KMS-11 (cell line): Measurements from ENCODE around the gene ZFYVE28.

Experiments
- H2AFZ ChIP-seq: fragments of 200-600 bp; sonication (generic); 2 replicates; pipeline ENCODE4 v1.6.1; 2016; ENCODE audit warnings: antibody characterized with exemption, mixed run types, low read depth
- H3K27ac ChIP-seq: fragments of 200-600 bp; sonication (generic); 2 replicates; pipeline ENCODE4 v1.6.1; 2016; ENCODE audit warnings: mild to moderate bottlenecking, mixed run types
- H3K27me3 ChIP-seq: fragments of 200-600 bp; sonication (generic); 2 replicates; pipeline ENCODE4 v1.6.1; 2017; ENCODE audit warnings: mild to moderate bottlenecking, low read depth, mixed run types, moderate library complexity; ENCODE audit not compliant: insufficient read depth
- H3K36me3 ChIP-seq: fragments of 200-600 bp; sonication (generic); 2 replicates; pipeline ENCODE4 v1.6.1; 2017; ENCODE audit warnings: mild to moderate bottlenecking, mixed run types; ENCODE audit not compliant: insufficient read depth
- H3K4me1 ChIP-seq: fragments of 200-600 bp; sonication (generic); 2 replicates; pipeline ENCODE4 v1.6.1; 2016; ENCODE audit warnings: mild to moderate bottlenecking, low read depth, mixed run types; ENCODE audit not compliant: poor library complexity, severe bottlenecking
- H3K4me2 ChIP-seq: fragments of 200-600 bp; sonication (generic); 2 replicates; pipeline ENCODE4 v1.7.0; 2016; ENCODE audit warnings: mild to moderate bottlenecking, mixed run types
- H3K4me3 ChIP-seq: fragments of 200-600 bp; sonication (generic); IDR thresholded peaks from 2 replicates; pipeline ENCODE4 v1.6.1; 2017; ENCODE audit warnings: low read depth, low read length, mixed read lengths; ENCODE audit not compliant: insufficient read depth
- H3K79me2 ChIP-seq: fragments of 200-600 bp; sonication (generic); 2 replicates; pipeline ENCODE4 v1.6.1; 2016; ENCODE audit warnings: low read depth, mixed run types; ENCODE audit not compliant: insufficient read depth
- H3K9ac ChIP-seq: fragments of 200-600 bp; sonication (generic); 2 replicates; pipeline ENCODE4 v1.6.1; 2016; ENCODE audit warnings: mild to moderate bottlenecking, mixed run types
- H4K20me1 ChIP-seq: fragments of 200-600 bp; sonication (generic); 2 replicates; pipeline ENCODE4 v1.6.1; 2016; ENCODE audit warnings: mild to moderate bottlenecking, mixed run types; ENCODE audit not compliant: insufficient read depth
- CTCF ChIP-seq: fragments of 200-600 bp; sonication (generic); conservative IDR thresholded peaks from 2 replicates; pipeline ENCODE4 v1.6.1; 2017; ENCODE audit warnings: low read depth, mild to moderate bottlenecking, antibody characterized with exemption, low read length, moderate library complexity, mixed read lengths

ZFYVE28 gene

DNA sequence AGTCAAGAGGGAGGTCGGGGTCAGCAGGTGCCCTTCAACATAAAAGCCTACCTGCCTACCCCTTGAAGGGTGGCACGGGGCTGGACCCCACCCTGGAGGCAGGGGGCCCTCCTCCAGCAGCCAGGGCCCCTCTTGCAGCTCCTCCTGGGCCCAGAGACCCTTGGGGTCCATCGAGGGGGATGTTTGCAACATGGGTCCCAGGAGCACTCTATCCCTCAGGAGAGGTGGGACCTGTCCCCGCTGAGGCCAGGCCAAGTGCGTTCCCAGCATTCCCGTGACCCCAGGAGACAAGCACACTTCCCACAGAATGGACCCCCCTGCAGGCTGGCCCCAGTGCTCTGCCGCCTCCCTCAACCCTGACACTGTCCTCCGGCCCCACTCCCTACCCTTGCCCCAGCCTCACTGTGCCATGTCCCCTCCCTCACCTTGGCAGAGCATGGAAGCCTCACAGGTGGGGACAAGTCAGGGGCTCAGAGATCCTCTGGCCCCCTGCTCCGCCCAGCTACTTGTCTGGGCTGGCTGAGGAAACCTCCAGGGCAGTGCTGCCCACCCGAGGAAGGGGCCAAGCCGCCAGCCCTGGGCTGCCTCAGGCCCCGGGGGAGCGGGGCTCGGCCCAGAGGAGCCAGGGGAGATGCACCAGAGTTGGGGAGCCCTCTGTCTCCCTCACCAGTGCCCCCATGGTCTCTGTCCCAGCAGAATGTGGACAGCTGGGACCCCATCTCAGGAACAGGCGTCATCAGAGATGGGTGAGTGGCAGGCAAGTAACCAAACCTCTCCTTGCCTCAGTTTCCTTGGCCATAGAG is 158.7 kb downstream of the ZFYVE28 start:
- Histone ChIP-seq H4K20me1 (no peaks in the 10 kb centered on the region), H3K27ac (no peak overlapping the region), H3K4me1 (no peaks in the 10 kb centered on the region), H3K36me3 (no peaks in the 10 kb centered on the region), H3K4me2 (no peak overlapping the region), H3K27me3 (no peaks in the 10 kb centered on the region), H3K79me2 (no peaks in the 10 kb centered on the region), H3K9ac (no peak overlapping the region), H2AFZ (no peak overlapping the region), H3K4me3 (no peak overlapping the region)
- no peak for TF ChIP-seq CTCF

DNA sequence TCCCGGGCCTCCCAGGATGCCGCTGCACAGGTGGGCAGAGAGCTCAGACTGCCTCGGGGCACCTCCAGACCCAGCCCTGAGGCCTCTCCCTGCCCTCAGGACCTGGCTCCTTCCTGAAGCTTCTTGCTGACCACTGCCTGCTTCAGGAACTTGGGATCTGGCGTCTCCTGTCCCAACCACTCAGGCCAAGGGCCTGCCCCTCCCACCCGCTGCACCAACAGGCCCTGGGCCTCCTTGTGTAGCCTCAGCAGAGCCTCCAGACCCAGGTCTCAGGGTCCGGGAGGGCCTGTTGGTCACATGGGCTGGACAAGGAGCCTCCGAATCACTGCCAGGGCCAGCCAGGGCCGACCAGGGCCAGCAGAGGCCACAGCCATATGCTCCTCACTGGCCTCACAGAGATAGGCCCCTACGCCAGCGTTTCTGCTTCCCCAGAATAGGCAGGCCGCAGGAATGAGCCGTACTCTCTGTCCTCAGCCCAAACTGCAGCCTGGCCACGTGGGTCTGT is 159.4 kb downstream of the ZFYVE28 start:
- no peak for TF ChIP-seq CTCF
- H3K9ac ChIP-seq, result no peak overlapping the region
- H3K79me2 ChIP-seq, result no peaks in the 10 kb centered on the region
- H3K27me3 ChIP-seq, result no peaks in the 10 kb centered on the region
- H3K4me3 ChIP-seq, result no peak overlapping the region
- H3K4me1 ChIP-seq, result no peaks in the 10 kb centered on the region
- H3K4me2 ChIP-seq, result no peak overlapping the region
- H2AFZ ChIP-seq, result no peak overlapping the region
- no peaks in the 10 kb centered on the region for H4K20me1 ChIP-seq
- no peaks in the 10 kb centered on the region for H3K36me3 ChIP-seq
- no peak overlapping the region for H3K27ac ChIP-seq

- H3K36me3 ChIP-seq, result no peaks in the 10 kb centered on the region
- H3K4me2 ChIP-seq, result no peak overlapping the region
- H3K27me3 ChIP-seq, result no peaks in the 10 kb centered on the region
- H2AFZ ChIP-seq, result no peak overlapping the region
- H3K27ac ChIP-seq, result no peak overlapping the region
- no peaks in the 10 kb centered on the region for H4K20me1 ChIP-seq
- H3K9ac ChIP-seq, result no peak overlapping the region
- no peaks in the 10 kb centered on the region for H3K4me1 ChIP-seq
- H3K79me2 ChIP-seq, result no peaks in the 10 kb centered on the region
- TF ChIP-seq CTCF, result no peak
- no peak overlapping the region for H3K4me3 ChIP-seq
Observed at GRCh38 chr4:2258091-2259035, 160.1 kb downstream of the ZFYVE28 start.

DNA sequence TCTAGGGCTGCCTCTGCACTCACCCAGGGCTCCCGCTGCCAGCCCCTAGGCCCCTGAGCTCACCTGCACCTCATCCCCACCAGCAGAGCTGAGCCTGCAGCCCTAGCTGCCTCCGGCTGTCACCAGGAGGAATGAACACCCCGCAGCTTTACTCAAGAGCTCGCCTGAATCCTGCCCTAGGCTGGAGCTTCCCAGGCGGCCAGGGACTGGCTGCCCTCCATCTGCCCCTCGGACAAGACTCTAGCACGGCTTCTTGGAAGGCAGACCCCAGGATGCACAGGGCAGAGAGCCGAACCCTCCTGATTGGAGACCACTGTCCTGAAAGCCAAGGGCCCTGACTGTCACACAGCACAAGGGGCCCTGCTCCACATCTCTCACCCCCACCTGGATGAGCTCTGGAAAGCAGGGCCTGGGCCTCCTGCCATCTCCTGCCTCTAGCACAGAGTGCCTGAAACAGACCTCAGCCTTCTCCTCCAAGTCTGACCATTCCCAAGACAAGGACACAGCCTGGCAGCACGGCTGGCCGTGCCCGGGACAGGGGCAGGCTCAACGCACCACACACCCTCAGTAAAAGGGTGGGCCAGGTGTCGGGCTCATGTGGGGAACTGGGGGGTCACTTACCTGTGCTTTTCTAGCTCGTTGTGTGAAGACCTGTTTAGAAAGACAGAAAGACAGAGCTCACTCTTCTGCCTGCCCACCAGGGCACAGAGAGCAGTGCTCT is 160.9 kb downstream of the ZFYVE28 start:
- H3K36me3 ChIP-seq, result no peaks in the 10 kb centered on the region
- no peak overlapping the region for H3K9ac ChIP-seq
- no peaks in the 10 kb centered on the region for H3K79me2 ChIP-seq
- H3K27ac ChIP-seq, result no peak overlapping the region
- H2AFZ ChIP-seq, result no peak overlapping the region
- H3K4me2 ChIP-seq, result no peak overlapping the region
- H3K4me1 ChIP-seq, result no peaks in the 10 kb centered on the region
- no peak for TF ChIP-seq CTCF
- no peaks in the 10 kb centered on the region for H4K20me1 ChIP-seq
- H3K4me3 ChIP-seq, result no peak overlapping the region
- no peaks in the 10 kb centered on the region for H3K27me3 ChIP-seq
